ENCODE results near the gene KCP.

GRCh38 chr7:128838981-128839731 lies 71.4 kb downstream of the KCP start:
- TF ChIP-seq CTCF (conservative IDR thresholded peaks at IDR 0.05; ENCODE audit: low read length), result no peak
- no peak for TF ChIP-seq EZH2phosphoT487 (IDR thresholded peaks at IDR 0.05; ENCODE audit: borderline replicate concordance, low read depth, low read length)
